Left hindlimb (tissue), 1 donor: ENCODE results near the gene OCRL.

Experiments used
- DNase-seq: peaks from one replicate; pipeline ENCODE4 v3.0.0-alpha.2; 2018

The OCRL gene

GRCh38 chrX:129540068-129540653 lies at the start of gene OCRL:
TSS of gene OCRL (plus strand) at chrX:129540259. CDS start at chrX:129540440, 181 bp downstream.
- DNase-seq: peak; percentile 78

DNA sequence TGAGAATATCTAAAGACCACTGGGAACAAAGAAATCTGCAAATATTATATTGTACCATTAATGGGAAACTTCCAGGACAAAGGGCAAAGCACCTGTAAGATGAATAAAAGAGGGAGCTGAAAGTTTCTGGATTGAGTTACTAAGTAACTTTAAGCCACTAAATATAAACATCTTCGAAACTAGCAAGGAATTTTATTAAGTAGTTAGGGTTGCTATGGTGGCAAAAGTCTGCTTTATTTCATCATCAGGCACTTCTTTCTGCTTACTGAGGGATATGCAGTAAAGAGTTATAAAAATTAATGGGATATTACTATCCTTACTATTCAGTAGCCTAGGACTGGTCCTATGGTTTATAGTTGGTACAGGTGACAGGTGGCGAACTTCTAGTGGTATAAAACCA lies 49.7 kb upstream of the OCRL start:
- DNase-seq: no peak

- no peak for DNase-seq
Observed at GRCh38 chrX:129493643-129494042, 46.4 kb upstream of the OCRL start.

GRCh38 chrX:129494887-129495286 lies 45.2 kb upstream of the OCRL start:
- no peak for DNase-seq

DNA sequence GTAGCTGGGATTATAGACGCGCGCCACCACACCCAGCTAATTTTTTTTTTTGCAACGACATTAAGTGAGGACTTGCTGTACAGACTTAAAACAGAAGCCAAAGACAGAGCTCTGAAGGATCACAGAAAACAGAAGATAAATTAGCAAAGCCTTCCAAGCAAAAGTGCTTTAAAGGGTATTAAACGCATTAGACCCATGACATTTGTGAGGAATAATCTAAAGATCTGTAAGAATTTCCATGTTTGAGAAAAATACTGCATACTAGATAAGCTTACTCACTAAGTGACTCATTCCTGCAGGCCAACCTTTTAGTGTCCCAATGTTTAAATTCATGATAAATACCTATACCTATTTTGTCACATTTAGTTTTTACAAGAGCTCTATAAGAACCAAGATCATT lies 44.2 kb upstream of the OCRL start:
- DNase-seq: no peak

DNA sequence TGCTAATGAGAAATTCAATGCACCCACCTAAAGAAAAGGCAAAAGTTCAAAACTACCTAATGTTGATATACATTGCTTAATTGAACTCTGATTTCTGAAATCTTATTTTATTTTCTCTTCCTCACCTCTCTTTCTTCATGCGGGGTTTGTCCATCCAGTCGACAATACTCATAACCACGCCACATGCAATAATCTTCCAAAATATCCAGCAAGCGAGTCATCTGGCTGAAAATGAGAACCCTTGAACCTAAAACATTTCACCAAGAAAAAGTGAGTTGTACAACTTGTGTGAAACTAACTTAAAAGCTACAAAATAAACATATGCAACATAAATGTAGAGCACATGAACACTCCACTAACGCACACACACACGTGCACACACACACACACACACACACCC lies 43.4 kb upstream of the OCRL start:
- DNase-seq: no peak

DNA sequence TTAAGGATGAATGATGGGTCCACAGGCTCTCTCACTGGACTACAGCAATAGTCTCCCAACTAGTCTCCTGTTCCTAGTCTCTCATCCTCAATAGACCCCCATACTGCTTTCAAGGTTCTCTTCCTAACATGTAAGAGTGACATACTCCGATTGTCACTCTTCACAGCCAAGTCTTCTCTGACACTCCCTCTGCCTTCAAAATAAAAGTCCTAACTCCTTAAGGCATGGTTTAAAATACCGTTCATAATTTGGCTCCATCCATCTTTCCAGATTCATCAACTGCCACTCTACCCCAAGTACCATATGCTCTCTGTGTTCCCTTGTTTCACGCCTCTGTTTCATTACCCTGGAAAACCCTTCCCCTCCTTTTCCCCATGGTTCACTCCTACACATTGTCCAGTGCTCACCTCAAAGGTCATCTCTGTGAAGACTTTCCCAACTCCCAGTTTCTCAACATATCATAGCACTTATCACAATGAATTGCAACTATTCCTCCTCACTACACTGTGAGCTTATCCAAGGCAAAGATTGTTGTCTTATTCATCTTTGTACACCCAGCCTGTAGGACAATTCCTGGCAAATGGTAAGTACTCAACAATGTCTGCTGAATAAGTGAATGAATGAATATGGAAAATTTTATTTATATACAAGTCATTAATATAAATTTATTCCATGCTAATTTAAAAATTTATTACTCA lies 42.8 kb upstream of the OCRL start:
- no peak for DNase-seq

DNA sequence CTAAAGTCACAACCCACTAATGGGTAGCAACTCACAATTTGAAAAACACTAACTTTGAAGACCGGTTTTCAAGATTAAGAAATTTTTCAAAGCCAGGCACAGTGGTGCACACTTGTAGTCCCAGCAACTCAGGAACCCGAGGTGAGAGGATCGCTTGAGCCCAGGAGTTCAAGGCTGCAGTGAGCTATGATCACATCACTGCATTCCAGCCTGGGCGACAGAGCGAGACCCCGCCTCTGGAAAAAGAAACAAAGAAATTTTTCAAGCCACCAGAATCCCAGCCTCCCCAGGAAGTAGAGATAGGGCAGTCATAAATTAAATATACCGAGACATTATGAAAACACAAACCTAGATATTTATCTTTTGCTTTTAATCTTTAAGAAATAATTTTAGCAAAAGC lies 29.7 kb upstream of the OCRL start:
- no peak for DNase-seq

DNA sequence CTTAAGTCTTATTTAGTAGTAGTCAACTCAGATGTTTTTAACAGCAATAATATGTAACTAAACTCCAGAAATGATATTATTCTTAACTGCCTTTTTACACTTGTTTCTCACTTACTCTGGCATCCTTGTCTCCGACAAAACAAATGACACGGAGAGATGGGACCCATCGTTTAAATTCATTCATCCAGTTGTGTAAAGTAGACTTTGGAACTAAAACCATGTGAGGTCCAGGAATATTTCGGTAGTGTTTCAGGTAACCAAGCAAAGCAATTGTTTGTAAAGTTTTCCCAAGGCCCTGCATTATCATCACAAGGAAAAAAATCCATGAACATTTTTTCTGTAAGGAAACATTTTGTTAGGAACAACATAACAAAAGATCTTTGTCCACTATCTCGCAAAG lies 28.4 kb upstream of the OCRL start:
- no peak for DNase-seq

DNA sequence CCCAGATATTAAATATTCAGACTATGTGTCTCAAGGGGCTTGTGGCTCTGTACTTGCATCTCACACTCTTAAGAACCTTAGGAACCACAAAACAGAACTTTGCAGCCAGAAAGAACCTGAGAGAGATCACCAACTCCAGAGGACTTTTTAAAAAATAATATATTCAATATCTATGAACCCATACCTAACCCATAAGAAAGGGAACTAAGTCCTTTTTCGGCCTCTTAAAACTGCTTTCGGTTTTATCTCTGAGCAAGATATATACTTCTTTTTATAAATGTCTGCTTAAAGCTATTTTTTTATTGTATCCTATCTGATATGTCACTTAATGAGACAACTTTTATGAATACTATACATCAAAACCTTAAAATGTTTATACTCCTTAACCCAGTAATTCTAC lies 27.6 kb upstream of the OCRL start:
- no peak for DNase-seq

DNA sequence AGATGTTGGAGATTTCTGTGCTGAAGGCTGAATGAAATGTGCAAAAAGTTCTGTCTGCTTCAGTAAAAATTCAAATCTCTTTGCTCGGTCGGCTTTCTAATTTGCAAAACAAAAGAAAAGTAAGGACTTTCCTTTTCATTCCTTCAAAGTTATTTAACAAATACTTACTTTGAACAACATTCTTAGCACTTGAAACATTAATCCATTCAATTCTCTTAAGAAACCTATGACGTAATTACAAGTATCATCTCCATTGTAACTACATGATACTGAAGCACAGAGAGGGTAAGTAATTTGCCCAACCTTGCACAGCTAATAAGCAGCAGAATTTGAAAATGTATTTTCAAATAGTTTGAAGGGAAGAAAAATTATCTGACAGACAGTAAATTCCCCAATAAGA lies 23.7 kb upstream of the OCRL start:
- no peak for DNase-seq

DNA sequence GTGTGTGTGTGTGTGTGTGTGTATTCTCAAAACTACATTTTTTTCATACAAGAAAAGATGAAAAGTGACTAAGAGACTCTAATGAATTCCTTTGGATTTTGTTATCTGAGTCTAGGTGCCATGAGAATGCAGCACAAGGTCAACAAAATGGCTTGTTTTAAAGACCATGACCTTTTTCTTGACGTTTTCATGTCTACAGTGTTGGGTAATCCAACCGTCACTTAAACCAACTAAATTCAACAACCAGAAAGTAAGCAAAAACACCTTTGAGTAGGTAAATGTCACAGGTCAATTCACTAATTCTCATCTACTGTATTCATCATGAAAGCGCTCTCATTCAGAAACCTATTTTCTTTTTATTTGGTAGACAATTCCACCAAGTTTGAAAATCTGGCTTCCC lies 19.9 kb upstream of the OCRL start:
- no peak for DNase-seq

DNA sequence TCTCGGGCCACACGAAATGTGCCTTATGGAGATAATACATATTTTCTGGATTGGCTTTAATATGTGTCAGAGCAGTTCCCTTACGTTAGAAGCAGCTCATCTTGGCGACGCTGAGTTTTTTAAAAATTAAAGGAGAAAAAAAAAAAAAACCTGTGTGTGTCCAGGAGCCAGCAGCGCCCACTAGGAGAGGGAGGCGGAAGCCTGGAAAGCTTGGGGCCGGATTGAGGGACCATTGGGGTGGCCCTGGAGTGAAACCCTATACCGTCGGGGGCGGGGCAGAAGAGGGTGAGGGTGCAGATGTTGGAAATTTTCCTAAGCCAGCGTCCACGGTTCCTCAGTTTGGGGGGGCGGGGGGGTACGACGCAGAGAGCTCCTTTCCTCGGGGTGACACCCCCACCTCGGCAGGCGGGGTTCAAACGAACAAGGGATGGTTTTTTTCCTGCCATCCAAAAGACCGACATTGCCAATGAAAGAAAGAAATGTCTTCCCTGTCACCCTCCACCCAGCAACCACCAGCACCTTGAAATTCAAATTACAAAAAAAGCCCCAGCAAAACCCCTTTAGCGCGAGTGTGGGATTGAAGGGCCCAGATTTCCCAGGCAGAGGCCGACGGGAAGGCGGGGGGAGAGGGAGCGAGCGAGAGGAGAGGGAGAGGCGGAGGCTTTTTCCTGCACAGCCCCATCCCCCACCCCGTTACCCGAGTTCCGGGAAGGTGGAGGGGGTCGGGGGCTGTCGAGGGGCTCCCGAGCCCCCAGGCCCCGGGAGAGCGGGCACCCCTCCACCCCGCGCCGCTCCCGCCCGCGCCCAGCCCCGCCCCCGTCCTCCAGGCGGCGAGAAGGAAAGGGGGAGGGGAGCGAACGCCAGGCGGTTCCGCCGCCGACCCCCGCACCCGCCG lies 17.6 kb upstream of the OCRL start:
- DNase-seq: peak; percentile 77

- peak; percentile 89 for DNase-seq
Observed at GRCh38 chrX:129523079-129523911, 16.8 kb upstream of the OCRL start, which contains the start of gene SMARCA1. TSS of gene SMARCA1 (minus strand) at chrX:129523490. CDS start at chrX:129523370, 120 bp downstream.

GRCh38 chrX:129524250-129524850 lies 15.7 kb upstream of the OCRL start:
- no peak for DNase-seq

GRCh38 chrX:129525162-129525561 lies 14.9 kb upstream of the OCRL start:
- no peak for DNase-seq

DNA sequence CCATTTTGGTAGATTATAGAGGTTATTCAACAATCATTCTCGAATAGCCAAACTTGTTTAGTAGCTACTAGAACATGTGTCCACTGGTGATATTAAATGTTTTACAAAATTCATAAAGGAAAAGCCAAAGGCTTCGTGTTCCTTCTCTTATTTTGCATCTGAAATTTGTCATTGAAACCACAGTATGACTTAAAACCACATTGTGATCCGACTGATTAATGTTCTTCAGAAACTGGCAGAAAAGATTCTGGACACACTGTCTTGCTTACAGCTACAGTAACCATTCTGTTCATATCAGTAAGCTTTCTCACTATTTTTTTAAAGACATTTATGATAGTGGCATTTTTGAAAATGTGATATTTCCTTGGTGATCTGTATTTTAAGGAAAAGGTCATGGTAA lies 14.2 kb upstream of the OCRL start:
- no peak for DNase-seq

- peak; percentile 22 for DNase-seq
Observed at GRCh38 chrX:129529685-129530281, 10.3 kb upstream of the OCRL start.

DNA sequence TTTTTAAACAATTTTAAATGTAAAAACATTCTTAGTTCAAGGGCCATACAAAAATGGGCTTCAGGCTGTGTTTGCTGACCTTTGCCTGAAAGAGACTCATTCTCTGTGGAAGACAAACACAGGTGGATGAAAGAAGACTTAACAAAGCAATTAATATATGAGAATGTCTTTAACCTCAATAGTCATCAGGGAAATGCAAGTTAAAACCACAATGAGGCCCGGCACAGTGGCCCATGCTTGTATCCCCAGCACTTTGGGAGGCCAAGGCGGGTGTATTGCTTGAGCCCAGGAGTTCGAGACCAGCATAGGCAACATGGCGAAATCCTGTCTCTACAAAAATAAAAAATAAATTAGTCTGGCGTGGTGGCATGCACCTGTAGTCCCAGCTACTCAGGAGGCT lies 9.6 kb upstream of the OCRL start:
- no peak for DNase-seq

DNA sequence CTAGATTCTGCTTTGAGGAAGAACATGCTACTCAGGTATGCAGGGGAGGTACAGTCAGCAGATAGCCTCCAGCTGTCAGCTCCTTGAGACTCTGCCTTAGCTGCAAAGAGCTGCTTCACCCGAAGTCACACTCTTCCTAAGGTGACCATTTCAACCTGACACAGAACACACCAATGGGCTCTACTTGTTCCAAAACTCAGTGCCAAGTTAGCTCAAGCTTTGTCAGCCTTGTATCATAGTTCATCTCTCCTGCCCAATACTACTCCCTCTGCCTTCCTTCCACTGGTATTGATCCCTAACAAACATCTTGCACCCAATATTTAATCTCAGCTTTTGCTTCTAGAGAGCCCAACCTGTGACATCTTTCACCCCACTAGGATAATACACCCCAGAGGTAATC lies 8.9 kb upstream of the OCRL start:
- no peak for DNase-seq

- no peak for DNase-seq
Observed at GRCh38 chrX:129534816-129535578, 5.1 kb upstream of the OCRL start.
